ES-I3 (cell line): ENCODE data around the gene PMEPA1.

Experiments
- H3K36me3 ChIP-seq: 2 replicates; pipeline ENCODE4 v1.6.1; 2013; ENCODE audit warnings: mild to moderate bottlenecking, low read length, control low read depth, moderate library complexity; ENCODE audit not compliant: insufficient read depth
- H3K4me1 ChIP-seq: 2 replicates; pipeline ENCODE4 v1.6.1; 2013; ENCODE audit warnings: mild to moderate bottlenecking, control low read depth, low read length; ENCODE audit not compliant: insufficient read depth
- H3K9ac ChIP-seq: 2 replicates; pipeline ENCODE4 v1.6.1; 2013; ENCODE audit warnings: low read depth, mild to moderate bottlenecking, low read length, moderate library complexity
- H3K9me3 ChIP-seq: 2 replicates; pipeline ENCODE4 v1.6.1; 2013; ENCODE audit warnings: mild to moderate bottlenecking, low read length, moderate library complexity; ENCODE audit not compliant: control insufficient read depth, insufficient read depth

PMEPA1 gene

GRCh38 chr20:57709823-57710799, at the start of gene PMEPA1:
PMEPA1 (minus strand) TSS chr20:57710015; CDS start chr20:57709582, 433 bp downstream.
- Histone ChIP-seq H3K9me3 (no peaks in the 10 kb centered on the region), H3K4me1 (peaks cover 10% of the 10 kb centered on the region), H3K9ac (peak within 1 kb of the TSS; percentile 92), H3K36me3 (no peaks in the 10 kb centered on the region)

- Histone ChIP-seq H3K4me1 (no peaks in the 10 kb centered on the region), H3K9me3 (no peaks in the 10 kb centered on the region; the same call in none of the 2 replicates), H3K36me3 (no peaks in the 10 kb centered on the region), H3K9ac (no peak overlapping the region)
Measured at GRCh38 chr20:57757767-57758166, 48.0 kb upstream of the PMEPA1 start.

- Histone ChIP-seq H3K9ac (no peak overlapping the region), H3K4me1 (no peaks in the 10 kb centered on the region), H3K9me3 (no peaks in the 10 kb centered on the region; the same call in none of the 2 replicates), H3K36me3 (no peaks in the 10 kb centered on the region)
Measured at GRCh38 chr20:57756921-57757320, 47.1 kb upstream of the PMEPA1 start.

GRCh38 chr20:57756213-57756612, 46.4 kb upstream of the PMEPA1 start:
- Histone ChIP-seq H3K9ac (no peak overlapping the region), H3K9me3 (no peaks in the 10 kb centered on the region; the same call in none of the 2 replicates), H3K4me1 (no peaks in the 10 kb centered on the region), H3K36me3 (no peaks in the 10 kb centered on the region)

GRCh38 chr20:57755609-57756008, 45.8 kb upstream of the PMEPA1 start:
- Histone ChIP-seq H3K36me3 (no peaks in the 10 kb centered on the region), H3K9ac (no peak overlapping the region), H3K4me1 (no peaks in the 10 kb centered on the region), H3K9me3 (no peaks in the 10 kb centered on the region; the same call in 1 of the 2 replicates)

DNA sequence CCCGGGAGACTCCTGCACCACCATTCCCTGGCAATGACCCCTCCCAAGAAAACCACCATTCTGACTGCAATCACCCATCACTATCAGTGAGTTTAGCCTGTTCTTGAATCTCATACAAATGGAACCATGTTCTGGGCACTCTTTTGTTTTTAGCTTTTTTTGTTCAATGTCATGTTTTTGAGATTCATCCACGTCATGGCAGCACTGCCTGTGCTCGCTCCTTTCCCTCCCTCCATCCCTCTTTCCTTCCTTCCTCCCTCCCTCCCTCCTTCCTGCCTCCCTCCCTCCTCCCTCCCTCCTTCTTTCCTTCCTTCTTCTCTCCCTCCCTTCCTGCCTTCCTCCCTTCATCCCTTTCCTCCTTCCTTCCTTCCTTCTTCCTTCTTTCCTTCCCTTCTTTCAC, 44.4 kb upstream of the PMEPA1 start:
- H3K9me3 ChIP-seq, result no peaks in the 10 kb centered on the region; the same call in 1 of the 2 replicates
- H3K36me3 ChIP-seq, result no peaks in the 10 kb centered on the region
- H3K4me1 ChIP-seq, result no peaks in the 10 kb centered on the region
- no peak overlapping the region for H3K9ac ChIP-seq

GRCh38 chr20:57753332-57754164, 43.7 kb upstream of the PMEPA1 start:
- no peaks in the 10 kb centered on the region; the same call in 1 of the 2 replicates for H3K9me3 ChIP-seq
- H3K4me1 ChIP-seq, result no peaks in the 10 kb centered on the region; the same call in 1 of the 2 replicates
- no peak overlapping the region for H3K9ac ChIP-seq
- no peaks in the 10 kb centered on the region for H3K36me3 ChIP-seq

- Histone ChIP-seq H3K9me3 (no peaks in the 10 kb centered on the region; the same call in 1 of the 2 replicates), H3K9ac (no peak overlapping the region), H3K4me1 (peaks cover 9% of the 10 kb centered on the region), H3K36me3 (no peaks in the 10 kb centered on the region)
Measured at GRCh38 chr20:57751411-57751810, 41.6 kb upstream of the PMEPA1 start.

DNA sequence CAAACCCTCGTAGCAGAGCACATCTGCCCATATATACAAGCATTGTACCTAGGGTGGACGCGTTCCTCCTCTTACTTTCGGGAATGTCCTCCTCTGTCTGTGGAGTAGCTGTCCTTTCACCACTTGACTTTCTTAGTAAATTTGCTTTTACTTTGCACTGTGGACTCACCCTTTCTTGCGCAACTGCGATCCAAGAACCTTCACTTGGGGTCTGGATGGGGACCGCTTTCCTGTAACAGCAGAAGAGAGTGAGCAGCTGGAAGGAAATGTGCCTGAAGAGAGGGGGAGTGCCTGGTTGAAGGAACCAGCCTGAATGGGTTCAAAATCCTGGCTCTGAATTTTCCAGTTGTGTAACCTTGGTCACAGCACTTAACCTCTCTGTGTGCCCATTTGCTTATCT, 40.1 kb upstream of the PMEPA1 start:
- H3K9me3 ChIP-seq, result no peaks in the 10 kb centered on the region; the same call in 1 of the 2 replicates
- peaks cover 9% of the 10 kb centered on the region for H3K4me1 ChIP-seq
- H3K9ac ChIP-seq, result no peak overlapping the region
- H3K36me3 ChIP-seq, result no peaks in the 10 kb centered on the region

- Histone ChIP-seq H3K36me3 (no peaks in the 10 kb centered on the region), H3K4me1 (peaks cover 9% of the 10 kb centered on the region), H3K9me3 (no peaks in the 10 kb centered on the region; the same call in 1 of the 2 replicates), H3K9ac (no peak overlapping the region)
Measured at GRCh38 chr20:57749131-57749690, 39.4 kb upstream of the PMEPA1 start.

- Histone ChIP-seq H3K36me3 (no peaks in the 10 kb centered on the region), H3K9me3 (no peaks in the 10 kb centered on the region), H3K4me1 (peaks cover 9% of the 10 kb centered on the region), H3K9ac (no peak overlapping the region; the same call in 1 of the 2 replicates)
Measured at GRCh38 chr20:57748601-57749130, 38.9 kb upstream of the PMEPA1 start.

DNA sequence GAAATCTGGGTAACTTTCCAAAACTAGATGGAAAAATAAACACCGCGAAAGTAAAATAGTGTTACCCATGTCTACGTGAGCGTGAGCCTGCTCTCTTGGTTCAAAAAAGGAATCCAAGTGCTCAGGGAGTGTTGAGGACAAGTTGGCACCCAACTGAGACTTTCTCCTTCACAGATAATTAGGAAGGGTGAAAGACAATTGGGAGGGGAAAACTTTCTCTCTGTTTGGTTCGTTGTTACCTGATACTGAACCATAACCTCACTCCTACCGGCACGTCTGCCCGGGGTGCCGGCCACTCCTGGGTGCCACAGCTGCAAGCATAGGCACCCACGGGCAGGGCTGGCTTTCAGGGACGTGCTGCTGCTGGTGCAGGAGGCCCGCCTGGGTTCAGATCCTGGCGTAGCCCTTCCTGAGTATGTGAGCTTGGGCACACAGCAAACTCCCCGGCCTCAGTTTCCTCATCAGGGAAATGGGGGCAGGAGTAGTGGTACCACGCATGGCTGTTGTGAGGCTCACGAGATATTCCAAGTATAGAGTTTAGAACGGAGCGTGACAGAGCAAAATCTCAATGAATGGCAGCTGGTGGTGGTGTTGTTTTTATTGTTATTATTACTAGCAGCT, 38.2 kb upstream of the PMEPA1 start:
- Histone ChIP-seq H3K9ac (no peak overlapping the region), H3K36me3 (no peaks in the 10 kb centered on the region), H3K4me1 (peaks cover 9% of the 10 kb centered on the region), H3K9me3 (no peaks in the 10 kb centered on the region)

DNA sequence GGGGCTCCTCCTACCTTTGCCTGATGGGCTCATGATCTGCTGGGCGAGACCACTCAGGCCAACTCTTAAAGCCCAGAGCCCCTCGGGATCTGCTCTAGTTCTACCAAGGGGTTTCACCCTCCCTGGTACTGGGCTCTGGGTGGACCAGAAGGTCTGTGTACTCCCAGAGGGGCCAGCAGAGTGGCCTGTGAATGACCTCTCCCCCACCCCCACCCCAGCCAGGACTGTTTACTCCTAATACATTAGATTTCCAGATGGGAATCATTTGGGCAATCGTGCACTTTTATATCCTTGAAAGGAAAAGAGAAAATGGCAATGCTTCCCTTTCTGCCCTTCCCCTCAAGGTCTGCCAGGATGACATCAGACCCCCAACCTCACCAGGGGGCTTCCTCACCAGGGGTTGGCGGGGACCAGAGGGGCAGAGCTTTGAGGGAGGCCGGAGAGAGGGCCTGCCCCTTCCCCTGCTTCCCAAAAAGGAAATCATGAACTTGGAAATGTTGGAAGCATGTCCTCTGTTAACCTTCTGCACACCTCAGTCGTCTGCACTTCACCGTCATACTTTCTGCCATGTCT, 37.1 kb upstream of the PMEPA1 start:
- Histone ChIP-seq H3K36me3 (no peaks in the 10 kb centered on the region), H3K9me3 (no peaks in the 10 kb centered on the region), H3K9ac (no peak overlapping the region), H3K4me1 (peaks cover 9% of the 10 kb centered on the region)
